ENCODE results near the gene CGRRF1. TPM values are rescaled to one million over a fixed set of nuclear protein-coding genes. Genes with fewer than 3 reads are reported as not detected.

CGRRF1 gene
- total RNA-seq, 1 donor from 2014 or later = 23.8 TPM

DNA sequence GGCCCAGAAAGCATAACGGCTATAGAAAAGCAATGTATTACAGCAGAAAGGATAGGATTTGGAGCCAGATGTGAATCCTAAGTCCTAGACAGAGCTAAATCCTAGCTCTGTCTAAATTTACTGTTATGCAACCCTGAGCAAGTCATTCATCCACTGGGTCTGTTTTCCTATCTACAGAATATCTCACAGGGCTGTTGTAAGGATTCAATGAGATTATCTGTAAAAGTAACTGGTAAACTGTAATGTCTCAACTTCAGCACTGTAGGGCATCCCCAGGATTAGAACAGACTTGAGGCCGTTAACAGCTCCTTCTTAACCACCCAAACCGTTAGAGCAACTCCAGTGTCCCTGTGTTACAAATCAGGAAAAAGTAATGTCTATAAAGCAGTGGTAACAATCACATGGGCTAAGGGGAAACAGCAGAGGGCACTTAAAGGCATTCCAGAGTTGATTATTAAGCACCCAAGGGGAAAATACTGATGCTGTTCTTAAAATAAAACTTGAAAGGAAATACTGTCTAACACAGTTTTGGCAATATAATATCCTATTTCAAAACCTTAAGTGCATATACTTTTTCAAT lies 31.0 kb upstream of the CGRRF1 start:
- DNase-seq (ENCODE audit: low read depth, low spot score) = no peak
- no peak overlapping the region for H3K27ac Mint-ChIP-seq (ENCODE audit: unreplicated experiment)
- H3K27me3 Mint-ChIP-seq (ENCODE audit: low read depth) = no peaks in the 10 kb centered on the region

DNA sequence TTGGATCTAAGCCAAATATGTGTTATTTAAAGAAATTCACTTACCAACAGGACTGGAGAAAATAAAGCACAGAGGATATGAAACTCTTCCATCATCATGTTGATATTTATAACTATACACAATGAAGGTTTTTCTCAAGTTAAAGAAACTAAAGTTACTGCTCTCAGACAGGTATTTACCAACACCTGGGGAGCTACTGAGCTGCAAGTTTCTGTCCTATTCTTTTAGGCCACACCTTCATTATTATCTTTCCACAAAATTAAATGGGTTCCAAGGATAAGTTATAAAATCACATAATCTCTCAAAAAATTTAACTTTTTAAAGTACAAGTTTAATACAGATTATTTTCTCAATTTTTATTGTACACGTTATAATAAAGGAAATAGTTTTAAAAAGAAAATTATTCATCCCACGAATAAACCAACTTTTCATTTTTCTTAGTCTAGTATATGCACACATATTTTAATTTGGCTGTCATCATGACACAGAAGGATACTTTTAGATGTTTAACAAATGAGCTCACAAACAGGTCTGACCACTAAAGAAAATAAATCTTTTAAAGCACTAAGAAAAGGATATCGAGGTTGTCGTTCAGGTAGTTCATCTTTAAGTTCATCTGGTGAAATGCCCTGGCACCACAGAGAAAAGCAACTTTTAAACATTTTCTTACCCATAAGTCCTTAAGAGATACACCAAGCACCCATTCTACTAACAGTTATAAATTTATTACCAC lies 28.7 kb upstream of the CGRRF1 start:
- no peak overlapping the region for H3K27ac Mint-ChIP-seq (ENCODE audit: unreplicated experiment)
- no peak for DNase-seq (ENCODE audit: low read depth, low spot score)
- TF ChIP-seq, protein P1, sequence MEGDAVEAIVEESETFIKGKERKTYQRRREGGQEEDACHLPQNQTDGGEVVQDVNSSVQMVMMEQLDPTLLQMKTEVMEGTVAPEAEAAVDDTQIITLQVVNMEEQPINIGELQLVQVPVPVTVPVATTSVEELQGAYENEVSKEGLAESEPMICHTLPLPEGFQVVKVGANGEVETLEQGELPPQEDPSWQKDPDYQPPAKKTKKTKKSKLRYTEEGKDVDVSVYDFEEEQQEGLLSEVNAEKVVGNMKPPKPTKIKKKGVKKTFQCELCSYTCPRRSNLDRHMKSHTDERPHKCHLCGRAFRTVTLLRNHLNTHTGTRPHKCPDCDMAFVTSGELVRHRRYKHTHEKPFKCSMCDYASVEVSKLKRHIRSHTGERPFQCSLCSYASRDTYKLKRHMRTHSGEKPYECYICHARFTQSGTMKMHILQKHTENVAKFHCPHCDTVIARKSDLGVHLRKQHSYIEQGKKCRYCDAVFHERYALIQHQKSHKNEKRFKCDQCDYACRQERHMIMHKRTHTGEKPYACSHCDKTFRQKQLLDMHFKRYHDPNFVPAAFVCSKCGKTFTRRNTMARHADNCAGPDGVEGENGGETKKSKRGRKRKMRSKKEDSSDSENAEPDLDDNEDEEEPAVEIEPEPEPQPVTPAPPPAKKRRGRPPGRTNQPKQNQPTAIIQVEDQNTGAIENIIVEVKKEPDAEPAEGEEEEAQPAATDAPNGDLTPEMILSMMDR (conservative IDR thresholded peaks at IDR 0.05) = no peak
- H3K27me3 Mint-ChIP-seq (ENCODE audit: low read depth) = no peaks in the 10 kb centered on the region
- no peaks in the 10 kb centered on the region for H3K9me3 Mint-ChIP-seq
- peaks cover 15% of the 10 kb centered on the region for H3K4me1 Mint-ChIP-seq
- H3K36me3 Mint-ChIP-seq (ENCODE audit: low read depth) = peaks cover 9% of the 10 kb centered on the region
- no peak overlapping the region for H3K4me3 Mint-ChIP-seq

More for the DNA sequence above, 31.0 kb upstream of the CGRRF1 start:
- TF ChIP-seq, protein P1 (conservative IDR thresholded peaks at IDR 0.05) = no peak
- H3K36me3 Mint-ChIP-seq (ENCODE audit: low read depth) = peaks cover 11% of the 10 kb centered on the region
- no peak overlapping the region for H3K4me3 Mint-ChIP-seq
- H3K9me3 Mint-ChIP-seq = no peaks in the 10 kb centered on the region
- H3K4me1 Mint-ChIP-seq = no peaks in the 10 kb centered on the region

DNA sequence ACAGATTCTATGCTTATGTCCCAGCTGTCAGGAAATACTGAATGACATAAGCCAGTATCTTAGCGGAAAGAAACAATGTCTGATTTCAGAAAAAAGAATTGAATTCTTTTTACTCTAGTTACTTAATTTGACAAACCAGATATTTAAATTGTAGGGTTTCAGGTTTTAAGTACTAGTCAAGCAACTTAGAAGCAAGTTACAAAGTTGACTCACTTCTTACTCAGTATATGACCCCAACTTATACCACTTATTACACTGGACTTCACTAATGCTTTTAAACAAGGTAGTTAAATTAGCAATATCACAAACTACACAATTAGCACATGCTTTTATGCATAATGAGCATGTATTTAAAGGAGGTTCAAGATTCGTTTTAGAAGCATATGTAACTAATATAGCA lies 28.0 kb upstream of the CGRRF1 start:
- no peak overlapping the region for H3K27ac Mint-ChIP-seq (ENCODE audit: unreplicated experiment)
- TF ChIP-seq, protein P1 (conservative IDR thresholded peaks at IDR 0.05) = no peak
- H3K27me3 Mint-ChIP-seq (ENCODE audit: low read depth) = no peaks in the 10 kb centered on the region
- peaks cover 8% of the 10 kb centered on the region for H3K36me3 Mint-ChIP-seq (ENCODE audit: low read depth)
- peaks cover 22% of the 10 kb centered on the region for H3K4me1 Mint-ChIP-seq
- no peaks in the 10 kb centered on the region for H3K9me3 Mint-ChIP-seq
- no peak overlapping the region for H3K4me3 Mint-ChIP-seq
- DNase-seq (ENCODE audit: low read depth, low spot score) = no peak

DNA sequence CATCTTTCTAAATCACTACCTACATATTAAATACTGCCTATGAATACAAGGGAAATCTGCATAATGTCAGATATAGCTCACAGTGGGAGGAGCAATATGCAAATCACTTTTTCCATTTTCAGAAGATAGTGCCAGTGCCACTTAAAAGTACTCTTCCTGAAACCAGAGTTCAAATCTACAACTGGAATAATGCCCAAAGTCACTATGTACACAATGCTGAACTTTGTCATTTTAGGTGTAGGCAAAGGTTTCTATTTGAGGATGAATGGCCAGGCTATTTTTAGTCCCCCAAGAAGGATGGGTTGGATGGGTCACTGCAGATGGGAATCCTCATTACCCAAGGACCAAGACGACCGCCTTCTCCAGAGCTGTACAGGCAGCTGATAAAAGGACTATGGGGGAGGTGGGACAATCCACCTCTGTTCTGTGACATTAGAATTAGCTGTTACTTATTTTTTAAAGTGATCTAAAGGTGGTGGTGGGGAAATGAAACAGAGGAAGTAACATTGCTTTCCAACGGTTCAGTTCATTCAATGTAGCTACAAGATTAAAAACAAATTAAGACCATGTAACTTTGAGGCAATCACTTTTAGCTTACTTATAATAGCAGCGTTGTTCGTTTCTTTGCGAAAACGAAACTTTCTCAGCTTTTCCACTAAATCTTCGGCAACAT lies 26.5 kb upstream of the CGRRF1 start:
- Mint-ChIP-seq H3K9me3 (no peaks in the 10 kb centered on the region), H3K36me3 (ENCODE audit: low read depth) (peaks cover 8% of the 10 kb centered on the region), H3K27ac (ENCODE audit: unreplicated experiment) (no peak overlapping the region), H3K4me3 (no peak overlapping the region), H3K4me1 (peaks cover 30% of the 10 kb centered on the region), H3K27me3 (ENCODE audit: low read depth) (no peaks in the 10 kb centered on the region)
- TF ChIP-seq, protein P1 (conservative IDR thresholded peaks at IDR 0.05) = no peak
- no peak for DNase-seq (ENCODE audit: low read depth, low spot score)

DNA sequence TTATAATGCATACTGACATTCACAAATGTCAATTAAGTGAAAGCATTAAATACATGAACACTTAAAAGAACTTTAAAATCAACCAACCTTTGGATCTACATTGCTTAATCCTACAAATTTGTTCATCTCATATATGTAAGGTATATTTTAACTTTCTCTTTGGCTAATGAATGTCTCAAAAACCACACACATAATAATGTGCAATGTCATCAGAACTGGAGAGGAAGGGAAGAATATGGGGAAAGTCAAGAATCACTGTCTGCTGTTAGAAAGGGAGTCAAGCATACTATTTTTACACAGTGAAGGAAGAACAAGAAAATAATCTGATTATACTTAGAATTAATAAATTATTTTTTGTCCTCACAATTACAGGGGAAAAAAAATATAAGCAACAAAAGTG lies 25.9 kb upstream of the CGRRF1 start:
- H3K27ac Mint-ChIP-seq (ENCODE audit: unreplicated experiment) = no peak overlapping the region
- H3K27me3 Mint-ChIP-seq (ENCODE audit: low read depth) = no peaks in the 10 kb centered on the region
- no peak overlapping the region for H3K4me3 Mint-ChIP-seq
- no peak for DNase-seq (ENCODE audit: low read depth, low spot score)
- H3K4me1 Mint-ChIP-seq = peaks cover 30% of the 10 kb centered on the region
- no peaks in the 10 kb centered on the region for H3K9me3 Mint-ChIP-seq
- H3K36me3 Mint-ChIP-seq (ENCODE audit: low read depth) = peaks cover 8% of the 10 kb centered on the region
- TF ChIP-seq, protein P1 (conservative IDR thresholded peaks at IDR 0.05) = no peak

Data from neural crest cell (in vitro differentiated cells).